DOHH2 (cell line): ENCODE data around the gene SLC25A10.

Experiments
- EZH2phosphoT487 ChIP-seq: fragments of 200-600 bp; sonication (generic); IDR thresholded peaks from 2 replicates; pipeline ENCODE4 v1.6.1; 2017; ENCODE audit warnings: borderline replicate concordance, mild to moderate bottlenecking, antibody characterized with exemption, low read length, moderate library complexity, mixed read lengths
- TF ChIP-seq, protein P1 (sequence below): fragments of 200-600 bp; sonication (generic); IDR thresholded peaks from one replicate; pipeline ENCODE4 v1.5.1; 2014; ENCODE audit warnings: antibody characterized with exemption, mild to moderate bottlenecking, low read depth, low read length; ENCODE audit not compliant: poor library complexity, severe bottlenecking

DNA sequence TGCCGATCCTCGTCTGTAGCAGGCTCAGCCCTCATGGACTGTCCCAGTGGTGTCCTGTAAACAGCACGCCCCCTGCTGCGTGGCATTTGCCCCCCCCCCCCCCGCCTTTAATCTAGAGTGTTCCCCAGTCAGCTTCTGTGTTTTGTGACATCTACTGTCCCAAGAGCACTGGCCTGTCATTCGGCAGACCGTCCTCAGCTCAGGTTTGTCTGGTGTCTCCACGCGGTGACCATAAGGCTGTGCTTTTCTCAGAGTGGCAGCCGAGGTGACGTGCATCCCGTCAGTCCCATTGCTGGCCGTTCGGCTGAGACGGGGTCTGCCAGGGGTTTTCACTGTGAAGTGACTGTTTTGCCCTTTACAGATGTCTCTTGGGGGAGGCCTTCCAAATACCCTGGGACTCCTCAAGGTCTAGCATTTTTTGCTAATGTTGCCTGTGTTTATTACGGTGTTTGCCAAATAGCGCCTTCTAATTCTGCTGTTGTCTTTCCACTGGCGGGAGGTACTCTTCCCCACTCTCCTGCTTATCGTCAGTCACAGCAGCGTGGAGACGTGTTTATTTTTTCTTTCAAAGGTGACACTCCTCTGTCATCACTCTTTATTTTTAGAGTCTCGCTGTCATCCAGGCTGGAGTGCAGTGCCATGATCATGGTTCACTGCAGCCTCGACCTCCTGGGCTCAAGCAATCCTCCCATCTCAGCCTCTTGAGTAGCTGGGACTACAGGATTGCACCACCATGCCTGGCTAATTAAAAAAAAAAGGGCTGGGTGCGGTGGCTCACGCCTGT is 14.6 kb upstream of the SLC25A10 start:
- TF ChIP-seq, protein P1, sequence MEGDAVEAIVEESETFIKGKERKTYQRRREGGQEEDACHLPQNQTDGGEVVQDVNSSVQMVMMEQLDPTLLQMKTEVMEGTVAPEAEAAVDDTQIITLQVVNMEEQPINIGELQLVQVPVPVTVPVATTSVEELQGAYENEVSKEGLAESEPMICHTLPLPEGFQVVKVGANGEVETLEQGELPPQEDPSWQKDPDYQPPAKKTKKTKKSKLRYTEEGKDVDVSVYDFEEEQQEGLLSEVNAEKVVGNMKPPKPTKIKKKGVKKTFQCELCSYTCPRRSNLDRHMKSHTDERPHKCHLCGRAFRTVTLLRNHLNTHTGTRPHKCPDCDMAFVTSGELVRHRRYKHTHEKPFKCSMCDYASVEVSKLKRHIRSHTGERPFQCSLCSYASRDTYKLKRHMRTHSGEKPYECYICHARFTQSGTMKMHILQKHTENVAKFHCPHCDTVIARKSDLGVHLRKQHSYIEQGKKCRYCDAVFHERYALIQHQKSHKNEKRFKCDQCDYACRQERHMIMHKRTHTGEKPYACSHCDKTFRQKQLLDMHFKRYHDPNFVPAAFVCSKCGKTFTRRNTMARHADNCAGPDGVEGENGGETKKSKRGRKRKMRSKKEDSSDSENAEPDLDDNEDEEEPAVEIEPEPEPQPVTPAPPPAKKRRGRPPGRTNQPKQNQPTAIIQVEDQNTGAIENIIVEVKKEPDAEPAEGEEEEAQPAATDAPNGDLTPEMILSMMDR = no peak
- no peak for TF ChIP-seq EZH2phosphoT487
